Keratinocyte (primary cell): ENCODE measurements around the gene KCNIP3.

Source experiments
- EZH2 ChIP-seq: IDR thresholded peaks from one replicate; pipeline ENCODE4 v1.6.1; 2012; ENCODE audit warnings: inconsistent platforms, mild to moderate bottlenecking, low read length, moderate library complexity
- TF ChIP-seq, protein P1 (sequence below), 3 experiments: IDR thresholded peaks in 1 of 3; conservative IDR thresholded peaks in 1 of 3; optimal IDR thresholded peaks in 1 of 3; 2 replicates in 2 of 3; 3 replicates in 1 of 3; pipeline versions ENCODE3 to v1.5.1; 2011; ENCODE audit warnings: low read length in 3 of 3, mild to moderate bottlenecking in 3 of 3, moderate library complexity in 2 of 3, control low read depth in 1 of 3, inconsistent platforms in 1 of 3; ENCODE audit not compliant: insufficient read depth in 2 of 3; ENCODE audit errors: extremely low read depth in 1 of 3

DNA sequence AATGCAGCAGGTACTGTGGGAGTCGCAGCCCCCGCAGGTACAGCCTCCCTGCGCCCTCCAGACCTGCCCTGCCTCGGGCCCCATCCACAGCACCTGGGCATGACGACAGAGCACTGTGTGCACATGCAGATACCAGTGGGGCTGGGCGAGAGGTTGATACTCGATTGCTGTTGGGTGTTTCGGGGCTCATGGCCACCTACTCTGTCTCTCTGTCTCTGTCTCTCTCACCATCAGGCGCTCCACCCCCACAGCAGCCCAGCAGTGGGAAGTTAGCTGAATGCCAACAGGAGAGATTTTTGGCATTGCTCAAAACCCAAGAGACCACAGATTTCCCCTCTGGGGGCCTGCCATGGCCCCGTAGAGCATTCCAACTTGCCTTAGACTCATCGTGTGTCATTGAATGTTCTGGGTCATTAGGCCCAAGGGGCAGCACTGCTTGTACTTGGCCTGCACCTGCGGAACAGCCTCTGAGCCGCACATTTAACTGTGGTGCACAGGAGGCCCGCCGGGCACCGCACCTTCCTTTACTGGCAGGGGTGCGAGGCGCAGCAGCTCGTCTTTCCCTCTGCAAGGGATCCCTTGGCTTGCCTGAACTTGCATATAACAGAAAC is 18.8 kb downstream of the KCNIP3 start:
- no peak for TF ChIP-seq EZH2
- TF ChIP-seq, protein P1, sequence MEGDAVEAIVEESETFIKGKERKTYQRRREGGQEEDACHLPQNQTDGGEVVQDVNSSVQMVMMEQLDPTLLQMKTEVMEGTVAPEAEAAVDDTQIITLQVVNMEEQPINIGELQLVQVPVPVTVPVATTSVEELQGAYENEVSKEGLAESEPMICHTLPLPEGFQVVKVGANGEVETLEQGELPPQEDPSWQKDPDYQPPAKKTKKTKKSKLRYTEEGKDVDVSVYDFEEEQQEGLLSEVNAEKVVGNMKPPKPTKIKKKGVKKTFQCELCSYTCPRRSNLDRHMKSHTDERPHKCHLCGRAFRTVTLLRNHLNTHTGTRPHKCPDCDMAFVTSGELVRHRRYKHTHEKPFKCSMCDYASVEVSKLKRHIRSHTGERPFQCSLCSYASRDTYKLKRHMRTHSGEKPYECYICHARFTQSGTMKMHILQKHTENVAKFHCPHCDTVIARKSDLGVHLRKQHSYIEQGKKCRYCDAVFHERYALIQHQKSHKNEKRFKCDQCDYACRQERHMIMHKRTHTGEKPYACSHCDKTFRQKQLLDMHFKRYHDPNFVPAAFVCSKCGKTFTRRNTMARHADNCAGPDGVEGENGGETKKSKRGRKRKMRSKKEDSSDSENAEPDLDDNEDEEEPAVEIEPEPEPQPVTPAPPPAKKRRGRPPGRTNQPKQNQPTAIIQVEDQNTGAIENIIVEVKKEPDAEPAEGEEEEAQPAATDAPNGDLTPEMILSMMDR (optimal IDR thresholded peaks at IDR 0.05 in 1 of 3, IDR thresholded peaks at IDR 0.05 in 1 of 3, conservative IDR thresholded peaks at IDR 0.05 in 1 of 3; ENCODE audit: extremely low read depth in 1 of 3, insufficient read depth in 2 of 3, low read length in 3 of 3) = no peak
